NOMO-1 treated with dmso at 0.1 percent for 144 hours (cell line): ENCODE results near the gene ZNF747.

ENCODE experiments used
- DNase-seq: peaks from one replicate; lab custom pipeline; 2025; ENCODE audit not compliant: unreplicated experiment; lab: John Stamatoyannopoulos, UW

Gene ZNF747

DNA sequence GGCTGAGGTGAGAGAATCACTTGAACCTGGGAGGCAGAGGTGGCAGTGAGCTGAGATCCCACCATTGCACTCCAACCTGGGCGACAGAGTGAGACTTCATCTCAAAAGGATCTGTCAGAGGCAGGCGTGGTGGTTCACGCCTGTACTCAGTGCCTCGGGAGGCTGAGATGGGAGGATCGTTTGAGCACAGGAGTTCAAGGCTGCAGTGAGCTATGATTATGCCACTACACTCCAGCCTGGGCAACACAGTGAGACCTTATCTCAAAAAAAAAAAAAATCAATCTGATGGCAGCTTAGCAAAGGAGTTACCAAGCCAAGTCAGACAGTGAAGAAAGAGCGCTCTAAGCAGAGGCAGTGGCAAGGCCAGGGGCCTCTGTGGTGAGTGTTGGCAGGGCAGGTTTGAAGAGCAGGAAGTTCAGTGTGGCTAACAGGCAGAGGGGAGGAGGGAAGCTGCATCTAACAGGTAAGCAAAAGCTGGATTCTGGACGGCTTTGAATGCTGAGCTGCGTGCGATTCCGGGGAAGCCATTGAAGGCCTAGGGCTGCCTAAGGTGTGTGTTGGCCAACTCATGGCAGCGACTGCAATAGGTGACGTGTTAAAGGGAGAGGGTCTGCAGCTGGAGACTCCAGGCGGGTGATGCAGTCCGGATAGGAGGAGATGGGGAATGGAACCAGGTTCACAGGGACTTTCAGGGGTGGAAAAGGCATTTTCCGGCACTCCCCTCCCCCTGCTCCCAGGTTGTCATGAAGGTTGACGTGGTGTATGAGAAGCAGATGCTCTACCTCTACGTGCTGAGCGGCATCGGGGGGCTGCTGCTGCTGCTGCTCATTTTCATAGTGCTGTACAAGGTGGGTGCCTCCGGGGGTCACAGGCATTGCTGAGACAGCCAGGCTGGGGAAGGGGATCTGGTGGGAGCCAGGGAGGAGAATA is 15.3 kb downstream of the ZNF747 start:
- no peak for DNase-seq

DNA sequence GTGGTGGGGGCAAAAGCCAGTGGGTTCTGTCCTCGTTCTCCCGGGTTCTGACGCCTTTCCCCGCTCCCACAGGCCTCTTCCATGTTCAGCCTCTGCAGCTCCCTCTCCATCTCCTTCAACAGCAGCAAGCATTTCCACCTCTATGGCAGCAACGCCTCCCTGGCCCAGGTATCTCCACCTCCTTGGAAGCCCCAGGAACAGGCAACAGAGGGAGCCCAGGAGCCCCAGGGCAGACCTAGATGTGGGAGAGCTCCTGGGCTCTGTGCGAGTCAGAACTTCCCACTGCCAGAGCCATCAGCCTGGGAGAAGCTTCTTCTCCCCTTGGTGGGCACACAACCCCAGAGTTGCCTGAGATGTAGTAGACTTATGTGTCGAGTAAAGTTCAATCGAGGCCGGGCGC is 16.1 kb downstream of the ZNF747 start:
- no peak for DNase-seq

DNA sequence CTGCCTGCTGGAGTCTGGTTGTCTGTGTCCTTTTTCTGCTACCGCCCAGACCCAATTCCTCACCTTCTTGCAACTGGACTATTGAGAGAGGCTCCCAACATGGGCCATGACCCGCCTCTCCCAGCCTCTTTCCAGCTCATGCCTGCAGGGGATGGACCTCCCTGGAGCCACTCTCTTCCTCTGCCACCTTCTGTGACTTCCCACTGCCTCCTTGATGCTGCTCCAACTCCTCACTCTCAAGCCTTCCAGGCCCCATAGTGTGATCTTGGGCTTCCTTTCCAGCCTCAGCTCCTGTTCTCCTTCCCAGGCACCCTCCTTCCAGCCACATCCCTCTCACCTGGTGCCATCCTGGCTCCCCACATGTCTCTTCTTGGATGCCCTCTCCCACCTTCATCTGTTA is 19.4 kb downstream of the ZNF747 start:
- DNase-seq = no peak

DNA sequence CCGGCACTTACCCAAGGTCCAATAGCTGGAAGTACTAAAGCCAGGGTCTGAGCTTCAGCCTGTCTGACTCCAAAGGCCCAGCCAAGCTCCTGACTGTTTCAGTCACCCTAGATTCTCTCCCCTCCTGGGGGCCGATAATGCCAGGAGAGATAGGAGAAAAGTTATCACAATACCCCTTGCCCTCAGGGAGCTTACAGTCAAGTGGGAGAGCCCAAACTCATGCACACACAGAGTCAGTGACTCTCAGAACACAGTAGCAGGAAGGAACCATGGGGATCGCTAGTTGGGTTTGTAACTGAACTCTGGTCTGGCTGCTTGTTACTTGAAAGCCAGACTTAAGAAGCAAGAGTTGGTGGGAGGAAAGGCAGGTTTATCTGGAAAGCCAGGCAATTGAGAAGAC is 23.1 kb downstream of the ZNF747 start:
- DNase-seq = no peak

DNA sequence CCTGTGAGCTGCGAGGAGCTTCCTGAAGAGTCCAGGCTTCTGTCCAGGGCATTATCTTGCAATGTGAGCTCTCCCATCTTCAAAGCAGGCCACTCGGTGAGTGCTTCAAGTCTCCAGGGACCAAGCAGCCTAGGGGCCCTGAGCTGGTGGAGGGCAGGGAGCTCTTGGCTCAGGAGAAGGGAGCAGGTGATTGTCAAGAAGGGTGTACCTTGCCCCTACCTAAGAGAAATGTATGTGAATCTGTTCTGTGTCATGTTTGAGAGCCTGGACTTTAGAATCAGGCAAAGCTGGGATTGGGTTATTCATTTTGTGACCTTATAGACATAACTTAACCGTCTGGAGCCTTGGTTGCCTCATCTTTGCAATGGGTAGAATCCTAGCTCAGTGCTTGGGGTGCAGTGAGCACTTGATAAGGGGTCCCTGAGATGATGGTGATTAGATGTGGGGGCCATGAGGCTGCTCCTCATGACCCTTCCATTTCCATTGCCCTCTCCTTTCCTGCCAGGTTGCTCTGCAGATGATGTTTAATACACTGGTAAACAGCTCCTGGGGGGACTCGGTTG is 24.2 kb downstream of the ZNF747 start:
- no peak for DNase-seq

DNA sequence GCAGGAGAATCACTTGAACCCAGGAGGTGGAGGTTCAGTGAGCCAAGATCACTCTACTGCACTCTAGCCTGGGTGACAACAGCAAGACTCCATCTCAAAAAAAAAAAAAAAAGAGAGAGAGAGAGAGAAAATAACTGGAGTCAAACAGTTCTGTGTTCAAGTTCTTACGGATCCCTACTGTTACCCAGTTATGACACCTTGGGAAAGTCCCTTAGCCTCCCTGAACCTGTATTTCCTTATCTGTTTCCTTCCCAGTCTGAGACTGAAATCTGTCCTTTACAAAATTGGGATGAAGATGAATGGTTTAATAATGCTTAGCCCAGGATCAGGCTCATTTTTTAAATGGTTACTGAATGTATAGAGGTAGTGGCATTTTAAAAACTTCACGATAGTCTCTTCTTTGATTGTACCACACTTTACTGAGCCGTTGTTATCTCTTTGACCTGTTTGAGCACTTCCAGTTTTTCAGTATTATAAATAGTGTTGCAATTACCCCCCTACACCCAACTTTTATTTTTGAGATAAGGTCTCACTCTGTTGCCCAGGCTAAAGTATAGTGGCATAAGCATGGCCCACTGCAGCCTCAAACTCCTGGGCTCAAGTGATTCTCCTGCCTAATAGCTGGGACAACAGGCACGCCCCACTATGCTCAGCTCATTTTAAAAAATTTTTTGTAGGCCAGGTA is 25.4 kb downstream of the ZNF747 start:
- DNase-seq = no peak

DNA sequence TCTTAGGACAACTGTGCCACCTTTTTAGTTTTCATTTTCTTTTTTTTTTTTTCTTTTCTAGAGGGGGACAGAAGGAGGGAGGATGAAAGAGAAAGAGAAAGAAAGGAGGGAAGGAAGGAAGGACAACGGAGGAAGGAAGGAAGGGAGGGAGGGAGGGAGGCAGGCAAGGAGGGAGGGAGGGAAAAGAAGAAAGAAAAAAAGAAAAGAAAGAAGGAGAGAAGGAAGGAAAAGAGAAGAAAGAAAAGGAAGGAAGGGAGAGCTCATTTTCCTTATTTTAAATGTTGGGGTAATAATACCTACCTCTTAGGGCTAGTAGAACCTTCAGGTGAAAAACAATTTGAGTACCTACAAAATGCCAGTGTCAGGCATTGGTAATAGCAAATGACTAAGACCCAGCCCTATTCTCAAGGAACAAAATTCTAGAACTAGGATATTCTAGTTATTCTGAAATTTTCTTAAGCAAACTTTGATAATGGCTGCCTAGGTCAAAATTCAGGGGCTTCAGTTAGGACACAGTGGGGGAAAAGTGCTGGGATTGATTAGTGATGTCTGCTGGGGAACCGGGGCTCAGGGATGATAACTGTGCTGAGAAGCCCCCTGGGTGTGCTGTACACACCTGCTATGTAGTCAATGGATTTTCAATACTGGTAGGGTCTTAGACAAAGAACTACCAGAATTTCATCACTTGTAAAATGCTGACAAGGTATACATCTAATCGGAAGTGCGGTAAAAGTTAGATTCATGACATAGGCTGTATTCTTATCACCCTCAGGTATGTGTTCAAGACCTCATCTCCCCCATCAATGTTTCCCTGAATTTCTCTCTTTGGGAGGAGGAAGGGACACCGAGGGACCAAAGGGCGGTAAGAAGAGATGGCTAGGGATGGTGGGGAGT is 31.0 kb downstream of the ZNF747 start:
- DNase-seq = no peak

DNA sequence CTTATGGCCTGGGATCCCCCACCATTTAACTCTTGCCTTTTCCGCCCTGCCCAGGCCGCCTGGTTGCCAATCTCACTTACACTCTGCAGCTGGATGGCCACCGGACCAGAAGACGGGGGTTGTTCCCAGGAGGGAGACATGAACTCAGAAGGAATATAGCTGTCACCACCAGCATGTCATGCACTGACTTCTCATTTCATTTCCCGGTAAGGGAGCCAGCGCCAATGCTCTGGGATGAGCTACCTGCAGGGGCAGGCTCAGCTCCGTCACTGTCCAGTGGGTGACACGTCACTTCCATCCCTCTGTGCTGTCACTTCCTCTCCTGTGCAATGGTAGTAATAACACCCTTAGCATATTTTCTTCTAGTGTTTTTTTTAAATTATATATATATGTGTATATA is 35.4 kb downstream of the ZNF747 start:
- DNase-seq = no peak

DNA sequence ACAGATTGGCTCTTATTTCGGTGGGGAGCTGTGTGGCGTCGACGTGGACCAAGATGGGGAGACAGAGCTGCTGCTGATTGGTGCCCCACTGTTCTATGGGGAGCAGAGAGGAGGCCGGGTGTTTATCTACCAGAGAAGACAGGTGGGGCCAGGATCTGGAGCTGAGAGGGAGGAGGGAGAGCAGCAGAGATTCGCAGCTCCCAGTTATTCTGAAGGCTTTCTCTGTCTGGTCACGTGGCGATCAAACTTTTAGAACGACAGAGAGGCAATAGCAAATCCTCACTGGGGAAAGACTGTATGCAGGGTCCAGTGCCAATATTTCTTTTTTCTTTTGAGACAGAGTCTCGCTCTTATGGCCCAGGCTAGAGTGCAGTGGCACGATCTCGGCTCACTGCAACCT is 39.9 kb downstream of the ZNF747 start:
- no peak for DNase-seq

DNA sequence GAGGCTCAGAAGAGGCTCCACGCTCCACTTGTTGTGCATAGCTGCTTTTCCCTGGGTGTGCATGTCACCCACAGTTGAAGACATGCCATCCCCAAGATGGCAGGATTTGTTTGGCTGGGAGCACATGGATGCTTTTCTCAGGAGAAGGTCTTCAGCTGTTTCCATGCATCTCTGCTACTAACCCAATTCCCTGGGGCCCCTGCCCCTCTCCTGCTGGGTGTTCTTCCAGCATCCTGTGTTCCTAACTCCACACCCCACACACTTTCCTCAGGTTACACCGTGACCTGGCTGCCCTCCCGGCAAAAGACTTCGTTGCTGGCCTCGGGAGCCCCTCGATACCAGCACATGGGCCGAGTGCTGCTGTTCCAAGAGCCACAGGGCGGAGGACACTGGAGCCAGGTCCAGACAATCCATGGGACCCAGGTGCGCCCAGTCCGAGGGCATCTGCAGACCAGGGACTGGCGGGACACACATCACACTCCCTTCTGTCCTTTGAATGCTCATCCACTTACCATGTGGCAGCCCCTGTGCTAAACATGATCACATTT is 40.6 kb downstream of the ZNF747 start:
- no peak for DNase-seq

DNA sequence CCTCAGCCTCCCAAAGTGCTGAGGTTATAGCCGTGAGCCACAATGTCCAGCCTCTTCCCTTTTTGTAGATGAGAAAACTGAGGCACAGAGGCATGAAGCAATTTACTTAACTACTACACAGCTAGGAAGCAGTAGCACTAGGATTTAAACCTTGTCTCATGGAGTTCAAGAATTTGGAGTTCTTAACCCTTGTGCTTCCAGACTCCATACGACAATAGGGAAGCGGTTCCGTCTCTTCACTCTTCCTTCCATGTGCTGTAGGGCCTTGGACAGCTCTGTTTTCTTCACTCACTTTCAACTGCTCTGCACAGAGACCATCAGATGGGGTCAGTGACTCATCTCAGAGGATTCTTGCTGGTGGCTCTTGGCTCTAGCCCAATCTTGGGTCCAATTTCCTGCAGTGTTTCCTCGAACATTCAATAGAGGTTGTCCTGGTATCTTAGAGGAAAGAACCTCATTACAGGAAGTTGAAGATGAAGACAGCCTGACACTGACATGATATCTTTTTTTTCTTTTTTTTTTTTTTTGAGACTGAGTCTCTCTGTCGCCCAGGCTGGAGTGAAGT is 42.8 kb downstream of the ZNF747 start:
- no peak for DNase-seq

DNA sequence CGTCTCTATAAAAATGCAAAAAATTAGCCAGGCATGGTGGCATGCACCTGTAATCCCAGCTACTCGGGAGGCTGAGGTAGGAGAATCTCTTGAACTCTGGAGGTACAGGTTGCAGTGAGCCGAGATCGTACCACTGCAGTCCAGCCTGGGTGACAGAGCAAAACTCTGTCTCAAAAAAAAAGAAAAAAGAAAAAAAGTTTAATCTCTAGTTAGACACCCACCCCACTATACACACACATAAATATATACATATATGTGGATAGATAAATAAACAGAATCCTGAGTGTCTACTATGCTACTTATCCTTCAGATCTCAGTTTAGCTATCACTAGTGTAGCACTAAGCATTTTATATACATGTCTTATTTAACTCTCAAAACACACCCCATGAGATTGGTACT is 43.4 kb downstream of the ZNF747 start:
- DNase-seq = no peak

DNA sequence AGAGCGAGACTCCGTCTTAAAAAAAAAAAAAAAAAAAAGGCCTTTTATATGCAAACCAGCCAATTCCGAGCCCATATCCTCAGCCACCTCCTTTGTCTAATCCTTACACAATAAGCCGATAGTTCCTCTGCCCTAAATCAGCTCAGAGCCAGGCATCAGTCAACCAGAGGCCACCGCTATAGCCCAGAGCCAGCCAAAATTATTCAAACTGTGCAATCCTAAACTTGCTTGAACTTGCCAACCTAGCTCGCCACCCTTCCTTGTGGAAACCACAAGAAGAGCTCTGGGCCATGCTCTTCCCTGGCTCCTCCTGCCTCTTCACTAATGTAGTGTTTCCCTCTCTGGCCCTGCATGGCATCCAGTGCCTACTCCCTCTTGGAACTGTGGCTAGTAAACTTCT is 44.4 kb downstream of the ZNF747 start:
- DNase-seq = no peak

DNA sequence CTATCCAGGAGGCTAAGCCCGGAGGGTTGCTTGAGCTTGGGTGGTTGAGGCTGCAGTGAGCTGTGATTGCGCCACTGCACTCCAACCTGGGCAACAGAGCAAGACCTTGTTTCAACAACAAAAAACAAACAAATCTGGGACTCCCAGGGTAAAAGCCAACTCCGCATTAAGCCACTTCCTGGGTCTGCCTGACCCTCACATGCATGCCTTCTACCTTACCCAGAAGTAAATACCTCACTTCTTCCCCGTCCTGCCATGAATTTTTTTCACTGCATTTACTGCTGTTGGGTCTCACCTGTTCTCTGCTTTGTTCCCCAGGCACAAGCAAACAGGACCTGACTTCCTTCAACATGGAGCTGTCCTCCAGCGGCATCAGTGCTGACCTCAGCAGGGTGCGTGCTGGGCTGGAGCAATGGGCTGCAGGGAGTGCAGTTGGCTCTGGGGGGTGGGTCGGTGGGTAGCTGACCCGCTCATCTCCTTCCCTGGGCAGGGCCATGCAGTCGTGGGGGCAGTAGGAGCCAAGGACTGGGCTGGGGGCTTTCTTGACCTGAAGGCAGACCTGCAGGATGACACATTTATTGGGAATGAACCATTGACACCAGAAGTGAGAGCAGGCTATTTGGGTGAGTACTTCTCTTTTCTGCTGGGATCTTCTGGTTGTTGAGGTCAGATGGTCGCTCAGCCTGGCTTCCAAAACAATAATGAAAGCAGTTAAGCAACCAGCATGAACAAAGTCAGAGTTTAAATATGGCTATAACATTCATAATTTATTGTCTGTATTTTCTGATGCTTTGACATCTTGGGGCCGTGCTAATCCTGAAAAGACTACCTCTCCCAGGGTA is 45.7 kb downstream of the ZNF747 start:
- no peak for DNase-seq

DNA sequence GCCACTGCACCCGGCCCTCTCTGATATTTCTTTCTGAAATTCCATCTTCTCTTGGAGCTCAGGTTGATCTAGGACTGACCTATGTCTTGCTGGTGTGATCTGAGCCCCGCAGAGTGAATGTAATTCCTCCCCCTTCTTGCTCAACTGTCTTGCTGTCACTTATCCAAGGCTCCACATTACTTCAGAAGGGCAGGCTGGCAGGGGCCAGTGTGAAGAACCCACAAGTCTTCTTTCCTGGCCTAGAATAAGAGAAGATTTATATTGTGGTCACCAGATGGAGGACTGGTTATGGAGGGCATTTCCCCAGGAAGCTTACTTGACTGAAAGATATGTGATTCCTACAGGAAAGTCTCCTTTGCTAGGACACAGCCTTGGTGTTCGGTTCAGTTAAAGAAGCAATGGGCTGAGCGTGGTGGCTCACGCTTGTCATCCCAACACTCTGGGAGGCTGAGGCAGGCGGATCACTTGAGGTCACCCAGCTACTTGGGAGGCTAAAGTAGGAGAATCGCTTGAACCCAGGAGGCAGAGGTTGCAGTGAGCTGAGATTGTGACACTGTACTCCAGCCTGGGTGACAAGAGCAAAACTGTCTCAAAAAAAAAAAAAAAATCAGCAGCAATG is 48.7 kb downstream of the ZNF747 start:
- DNase-seq = no peak

DNA sequence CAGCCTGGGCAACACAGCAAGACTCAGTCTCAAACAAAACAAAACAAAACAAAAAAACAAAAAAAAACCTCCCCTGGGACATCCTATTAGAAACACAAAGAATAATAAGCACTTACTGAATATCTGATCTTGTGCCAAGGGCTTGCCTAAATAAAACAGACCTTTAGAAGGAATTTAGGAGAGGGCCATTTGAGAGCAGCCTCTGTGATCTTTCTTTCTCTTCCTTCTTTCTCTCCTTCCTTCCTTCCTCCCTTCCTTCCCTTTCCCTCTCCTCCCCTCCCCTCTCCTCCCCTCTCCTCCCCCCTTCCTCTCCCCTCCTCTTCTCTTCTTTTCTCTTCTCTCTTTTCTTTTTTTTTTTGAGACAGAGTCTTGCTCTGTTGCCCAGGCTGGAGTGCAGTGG is 49.8 kb downstream of the ZNF747 start:
- no peak for DNase-seq

DNA sequence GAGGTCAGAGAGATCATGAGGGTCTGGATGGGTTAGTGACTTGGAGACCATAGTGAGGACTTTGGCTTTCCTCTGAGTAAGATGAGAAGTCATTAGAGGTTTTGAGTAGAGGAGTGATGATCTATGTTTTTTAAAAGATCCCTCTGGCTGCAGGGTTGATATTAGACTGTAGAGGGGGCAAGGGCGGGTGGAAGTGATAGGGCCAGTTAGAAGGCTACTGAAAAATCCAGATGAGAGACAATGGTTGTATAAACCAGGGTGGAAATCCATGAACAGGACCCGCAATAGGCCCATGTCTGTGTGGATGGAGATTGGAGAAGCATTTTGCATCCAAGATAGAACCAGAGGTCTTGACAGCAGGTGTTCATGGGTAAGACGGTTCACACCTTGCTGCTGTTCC is 52.3 kb downstream of the ZNF747 start:
- no peak for DNase-seq

DNA sequence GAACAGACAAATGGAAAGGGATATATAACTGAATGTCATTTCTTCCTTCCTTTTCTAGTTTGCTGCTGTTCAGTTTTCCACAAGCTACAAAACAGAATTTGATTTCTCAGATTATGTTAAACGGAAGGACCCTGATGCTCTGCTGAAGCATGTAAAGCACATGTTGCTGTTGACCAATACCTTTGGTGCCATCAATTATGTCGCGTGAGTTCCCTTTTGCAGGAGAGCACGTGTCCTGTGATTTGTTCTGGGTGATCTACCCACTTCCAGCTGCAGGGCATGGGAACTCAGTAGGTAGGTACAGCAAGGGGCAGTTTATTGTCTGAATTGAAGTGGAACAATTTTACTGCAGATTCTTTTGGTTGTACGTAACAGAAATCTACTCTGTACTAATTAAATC is 53.3 kb downstream of the ZNF747 start:
- no peak for DNase-seq
